Effector CD4-positive, alpha-beta T cell (primary cell): ENCODE data around the gene CHD2.
"Not testable (repeated sequence)": the region's sequence is repeated elsewhere in the genome, so short reads cannot be mapped to it uniquely, and the experiment has no call there.

ENCODE experiments used
- DNase-seq: peaks from one replicate; pipeline ENCODE4 v3.0.0-alpha.2; 2020

The CHD2 gene

DNA sequence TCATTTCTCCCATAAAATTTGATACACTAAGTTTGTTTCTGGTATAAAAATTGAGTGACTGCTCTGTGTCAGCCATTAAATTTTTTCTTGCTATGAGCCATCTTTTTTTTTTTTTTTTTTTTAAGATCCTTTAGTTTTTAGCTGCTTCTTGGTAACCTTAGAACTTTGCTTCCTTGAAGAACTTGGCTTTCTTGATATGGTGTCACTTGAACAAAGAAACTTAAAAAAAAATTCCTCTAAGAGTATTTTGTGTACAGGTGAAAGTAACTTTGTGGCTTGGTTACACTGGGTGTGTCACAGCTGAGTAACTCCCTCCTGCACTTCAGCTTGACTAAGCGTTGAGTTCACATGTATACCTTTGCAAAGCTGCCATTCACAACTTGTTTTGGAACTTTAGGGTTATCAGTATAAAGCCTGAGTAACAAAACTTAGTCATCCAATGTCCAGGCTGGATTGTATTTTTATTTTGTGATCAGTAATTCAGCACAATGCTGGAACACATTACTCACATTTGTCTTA lies 6.5 kb downstream of the CHD2 start:
- peak; percentile 44 for DNase-seq

GRCh38 chr15:92907229-92907628 lies 7.1 kb downstream of the CHD2 start:
- no peak for DNase-seq

DNA sequence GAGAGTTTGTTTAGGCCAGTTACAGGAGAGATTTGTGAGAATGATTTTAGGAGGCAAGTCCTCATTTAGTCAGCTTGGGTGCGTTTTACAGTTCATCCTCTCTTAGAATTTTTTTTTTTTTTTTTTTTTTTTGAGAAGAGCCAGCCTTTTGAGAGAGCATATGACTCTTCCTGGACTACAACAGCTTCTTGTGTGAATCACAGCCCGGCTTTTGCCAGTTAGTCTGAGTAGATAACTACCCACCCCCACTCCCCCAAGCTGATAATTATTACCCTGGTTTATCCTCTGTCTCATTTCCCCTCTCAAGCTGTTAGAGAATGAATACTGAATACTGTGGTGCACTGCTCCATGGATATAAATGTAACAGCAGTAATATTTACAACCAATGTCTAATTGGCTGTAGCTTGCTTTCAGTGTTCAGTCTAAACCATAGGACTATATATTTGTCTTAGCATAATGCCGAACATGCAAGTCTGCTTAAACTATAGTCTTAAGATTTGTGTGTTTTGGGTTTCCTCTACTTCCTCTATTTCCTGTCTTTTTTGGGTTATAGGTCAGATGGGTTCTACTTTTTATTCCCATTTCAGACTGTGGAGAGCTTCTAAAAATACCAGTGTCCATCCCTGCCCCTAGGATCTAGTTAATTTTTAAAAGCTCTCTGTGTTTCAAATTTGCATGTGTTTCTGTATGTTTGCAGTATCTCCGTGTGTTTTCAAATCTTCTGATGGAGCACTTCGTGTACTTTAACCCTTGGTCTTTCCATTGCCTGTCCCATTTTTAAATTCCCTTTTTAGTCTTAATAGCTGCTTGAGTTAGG lies 8.0 kb downstream of the CHD2 start:
- DNase-seq: peak; percentile 43

- no peak for DNase-seq
Measured at GRCh38 chr15:92908713-92909057, 8.6 kb downstream of the CHD2 start.

DNA sequence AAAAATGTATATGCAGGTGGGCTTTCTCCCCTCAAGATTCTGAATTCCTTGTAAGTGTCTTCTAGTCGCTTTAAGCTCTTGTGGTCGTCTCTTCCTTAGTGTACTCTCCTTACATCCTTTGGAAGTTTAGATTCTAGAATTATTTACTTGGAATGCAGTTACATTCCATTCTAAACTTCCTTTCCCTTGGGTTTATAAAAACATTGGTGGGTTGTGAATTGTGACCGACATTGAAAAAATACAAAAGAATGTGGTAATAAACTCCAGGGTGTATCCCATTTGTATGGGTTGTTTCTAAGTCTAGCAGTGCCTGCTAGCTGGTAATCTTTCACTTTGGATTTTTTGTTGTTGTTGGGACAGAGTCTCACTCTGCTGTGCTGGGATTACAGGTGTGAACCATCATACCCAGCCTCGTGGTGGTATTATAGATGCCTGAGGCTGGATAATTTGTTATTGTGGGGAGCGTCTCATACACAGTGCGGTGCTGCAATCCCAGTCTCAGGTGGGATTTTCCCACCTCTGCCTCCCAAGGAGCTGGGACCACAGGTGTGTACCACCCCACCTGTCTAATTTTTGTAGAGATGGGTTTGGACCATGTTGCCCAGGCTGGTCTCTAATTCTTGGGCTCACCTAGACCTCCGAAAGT lies 9.1 kb downstream of the CHD2 start:
- DNase-seq: no peak

- DNase-seq: no peak
Measured at GRCh38 chr15:92910451-92910850, 10.3 kb downstream of the CHD2 start.

GRCh38 chr15:92914103-92914499 lies 14.0 kb downstream of the CHD2 start:
- no peak for DNase-seq

- no peak for DNase-seq
Measured at GRCh38 chr15:92914768-92915221, 14.7 kb downstream of the CHD2 start.

DNA sequence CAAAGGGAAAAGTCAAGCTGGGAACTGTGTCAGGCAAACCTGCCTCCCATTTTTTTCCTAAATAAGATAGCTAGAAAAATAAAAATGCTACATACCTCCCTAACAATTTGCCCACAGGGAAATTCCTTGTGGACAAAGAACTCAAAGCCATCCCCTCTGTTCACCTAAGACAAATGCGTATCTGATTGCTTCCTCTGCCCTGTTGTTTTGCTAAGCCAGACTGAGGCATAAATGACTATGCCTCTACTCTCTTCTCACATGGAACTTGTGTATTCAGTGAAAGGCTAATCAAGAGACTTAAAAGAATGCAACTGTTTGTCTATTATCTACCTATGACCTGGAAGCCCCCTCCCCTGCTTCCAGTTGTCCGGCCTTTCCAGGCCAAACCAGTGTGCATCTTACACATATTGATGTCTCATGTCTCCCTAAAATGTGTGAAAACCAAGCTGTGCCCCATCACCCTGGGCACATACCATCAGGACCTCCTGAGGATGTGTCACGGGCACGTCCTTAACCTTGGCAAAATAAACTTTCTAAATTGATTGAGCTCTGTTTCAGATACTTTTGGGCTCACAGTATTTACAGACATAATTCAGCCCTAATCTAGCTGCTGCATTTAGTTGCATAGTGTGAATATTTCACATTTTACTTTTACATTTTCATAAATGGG lies 15.8 kb downstream of the CHD2 start:
- no peak for DNase-seq

- peak; percentile 89 for DNase-seq
Measured at GRCh38 chr15:92917598-92918407, 17.7 kb downstream of the CHD2 start.

- DNase-seq: not testable (repeated sequence)
Measured at GRCh38 chr15:92918881-92919280, 18.8 kb downstream of the CHD2 start.

DNA sequence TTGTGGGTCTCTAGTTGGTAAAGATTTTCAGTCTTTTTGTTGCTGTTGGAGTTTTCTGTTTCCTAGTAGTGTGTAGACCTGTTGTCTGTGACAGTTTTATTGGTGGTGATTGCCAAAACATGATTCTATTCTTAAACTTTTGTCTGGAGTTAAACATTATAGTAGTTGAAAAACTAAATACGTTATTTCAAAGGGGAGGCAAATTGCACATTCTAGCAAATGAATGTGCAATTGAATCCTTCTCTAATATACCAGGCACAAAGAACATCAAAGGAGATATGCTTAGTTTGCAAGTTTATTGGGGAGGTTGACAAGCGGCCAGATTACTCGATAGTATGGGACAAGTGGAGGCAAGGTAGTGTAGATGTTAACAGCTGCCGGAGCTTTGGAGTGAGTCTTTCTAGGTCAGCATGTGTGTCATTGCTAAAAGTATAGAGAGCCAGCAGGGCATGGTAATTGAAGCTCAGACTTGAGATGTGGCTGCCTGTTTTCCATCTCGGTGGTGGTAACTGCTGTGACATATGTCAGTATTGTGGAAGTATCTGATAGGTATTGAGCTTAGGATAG lies 20.6 kb downstream of the CHD2 start:
- no peak for DNase-seq

DNA sequence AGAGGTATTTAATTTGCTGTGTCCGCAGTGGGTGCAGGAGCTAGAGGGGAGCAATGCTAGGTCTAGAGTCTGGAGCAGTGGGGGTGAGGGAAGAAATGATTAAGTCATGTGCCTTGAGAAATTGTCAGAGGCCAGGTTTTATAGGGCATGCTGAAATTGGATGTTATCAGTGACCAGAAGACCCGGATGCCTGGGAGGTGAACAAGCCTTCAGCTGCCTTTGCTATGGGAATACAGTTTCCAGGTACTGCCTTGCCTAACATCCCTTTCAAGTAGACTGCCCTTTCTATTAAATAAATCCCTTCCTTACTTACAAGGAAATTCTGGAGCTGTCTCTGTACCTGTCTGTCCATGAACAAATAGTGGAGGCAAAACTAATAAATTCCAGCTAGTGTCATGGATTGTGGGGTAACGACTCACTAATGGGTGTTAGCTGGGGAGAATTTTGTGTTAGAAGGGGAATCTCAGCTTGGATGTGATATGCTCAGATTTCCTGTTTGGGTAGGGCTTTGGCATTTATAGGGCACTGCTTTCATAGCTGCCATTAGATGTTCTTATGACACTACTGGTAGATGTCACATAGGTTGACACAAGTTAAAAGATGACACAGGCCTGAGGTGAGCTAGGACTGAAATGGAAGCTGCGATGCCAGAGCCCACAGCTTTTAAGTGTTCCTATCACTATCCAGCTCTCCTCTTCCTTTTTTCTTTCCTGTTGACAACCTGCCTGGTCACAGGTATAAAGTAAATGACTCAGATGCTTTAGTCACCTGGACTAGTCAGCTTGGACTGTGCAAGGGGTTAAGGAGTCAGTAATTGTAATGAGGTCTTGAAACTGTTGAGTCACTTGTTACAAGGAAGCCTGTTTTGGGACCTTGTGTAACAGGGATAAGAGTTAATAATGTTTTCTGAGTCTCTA lies 21.3 kb downstream of the CHD2 start:
- DNase-seq: no peak

GRCh38 chr15:92922418-92923002 lies 22.4 kb downstream of the CHD2 start:
- DNase-seq: no peak

DNA sequence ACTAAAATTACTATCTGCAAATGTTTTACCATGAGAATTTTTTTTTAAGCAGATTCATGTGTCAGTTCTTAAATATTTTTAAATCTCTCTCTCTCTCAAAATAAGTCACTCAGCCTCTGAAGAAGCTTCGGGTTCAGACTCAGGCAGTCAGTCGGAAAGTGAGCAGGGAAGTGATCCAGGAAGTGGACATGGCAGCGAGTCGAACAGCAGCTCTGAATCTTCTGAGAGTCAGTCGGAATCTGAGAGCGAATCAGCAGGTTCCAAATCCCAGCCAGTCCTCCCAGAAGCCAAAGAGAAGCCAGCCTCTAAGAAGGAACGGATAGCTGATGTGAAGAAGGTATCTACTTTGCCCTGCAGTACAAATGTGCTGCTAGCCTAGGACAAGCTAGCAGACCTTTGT lies 24.1 kb downstream of the CHD2 start:
- no peak for DNase-seq

- no peak for DNase-seq
Measured at GRCh38 chr15:92925454-92925853, 25.3 kb downstream of the CHD2 start.

DNA sequence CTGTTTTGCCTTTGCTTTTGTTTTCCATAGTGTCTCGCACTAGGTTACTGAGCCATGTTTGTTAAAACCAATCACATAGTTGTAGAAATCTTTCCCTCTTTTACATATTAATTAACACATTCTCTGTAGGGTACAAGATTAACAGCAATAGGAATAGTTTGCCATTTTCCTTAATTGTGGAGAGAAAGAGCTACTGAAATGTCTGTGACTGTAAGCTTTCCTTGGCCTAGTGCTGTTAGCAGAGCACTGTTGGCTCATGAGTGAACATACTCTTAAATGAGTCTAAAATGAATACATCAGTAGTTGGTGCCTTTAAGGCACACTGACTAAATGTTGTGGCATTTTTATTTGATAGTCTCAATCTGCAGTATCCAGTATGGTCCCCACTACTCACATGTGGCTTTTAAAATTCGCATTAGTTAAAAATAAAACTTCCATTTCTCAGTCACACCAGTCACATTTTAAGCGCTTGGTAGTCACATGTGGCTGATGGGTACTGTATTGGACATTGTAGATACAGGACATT lies 28.2 kb downstream of the CHD2 start:
- no peak for DNase-seq

- DNase-seq: no peak
Measured at GRCh38 chr15:92929002-92929401, 28.9 kb downstream of the CHD2 start.

DNA sequence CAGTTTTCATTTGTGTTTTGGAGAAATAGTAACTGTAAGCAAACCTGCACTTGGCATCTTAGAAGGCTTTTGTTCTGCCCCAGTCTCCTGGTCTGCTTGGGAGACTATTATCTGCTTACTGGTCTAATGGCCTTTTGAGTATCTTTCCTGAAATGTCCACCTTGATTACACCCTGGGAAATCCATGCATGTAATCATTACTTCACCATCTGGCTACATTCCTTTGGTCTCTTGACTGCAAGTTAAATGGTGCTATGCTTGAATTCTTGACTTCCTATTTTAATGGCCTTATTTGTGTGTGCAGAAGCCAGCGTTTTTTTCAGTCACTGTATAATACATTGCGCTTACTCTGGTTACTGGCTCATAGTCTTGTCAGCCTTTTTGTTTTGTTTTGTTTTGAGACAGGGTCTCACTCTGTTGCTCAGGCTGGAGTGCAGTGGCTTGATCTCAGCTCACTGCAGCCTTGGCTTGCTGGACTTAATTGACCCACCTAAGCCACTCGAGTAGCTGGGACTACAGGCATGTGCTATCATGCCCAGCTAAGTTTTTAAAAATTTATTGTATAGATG lies 30.0 kb downstream of the CHD2 start:
- DNase-seq: no peak

DNA sequence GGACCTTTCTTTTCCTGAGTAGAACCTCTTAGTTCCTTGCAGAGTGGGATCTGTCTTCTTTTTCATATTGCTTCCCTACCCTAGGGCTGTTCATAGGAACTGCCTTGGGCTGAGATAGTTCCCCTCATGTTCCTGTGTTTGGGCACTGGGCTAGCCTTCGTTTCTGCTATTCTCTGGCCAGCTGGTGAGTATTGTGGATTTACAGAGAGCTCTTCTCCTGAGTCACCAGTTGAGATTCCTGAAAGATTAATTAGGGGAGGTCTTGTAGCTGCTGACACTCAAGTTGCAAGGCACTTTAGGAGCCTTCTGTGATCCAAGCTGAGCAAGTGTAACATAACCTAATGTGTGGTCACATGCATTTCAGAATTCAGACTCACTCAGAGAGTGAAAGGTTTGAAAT lies 30.7 kb downstream of the CHD2 start:
- DNase-seq: no peak
